Mesenchymal stem cell (in vitro differentiated cells and primary cell): Measurements from ENCODE around the gene SREK1.

Experiments used
- DNase-seq: peaks from one replicate; pipeline ENCODE4 v3.0.0-alpha.2; 2013
- H2AFZ ChIP-seq: one replicate; pipeline ENCODE4 v1.6.1; 2013; ENCODE audit warnings: low read depth, mild to moderate bottlenecking, control low read depth, inconsistent platforms, low read length, moderate library complexity
- H2AK5ac ChIP-seq: 2 replicates; pipeline ENCODE4 v1.6.1; 2013; ENCODE audit warnings: low read length, moderate library complexity, mild to moderate bottlenecking, inconsistent platforms; ENCODE audit not compliant: severe bottlenecking
- H2BK120ac ChIP-seq: one replicate; pipeline ENCODE4 v1.6.1; 2013; ENCODE audit warnings: low read depth, mild to moderate bottlenecking, inconsistent platforms, low read length, moderate library complexity
- H2BK12ac ChIP-seq, 2 experiments: one replicate each; pipeline ENCODE4 v1.6.1; 2013; ENCODE audit warnings: inconsistent platforms in 2 of 2, low read length in 2 of 2, mild to moderate bottlenecking in 2 of 2, moderate library complexity in 2 of 2, control low read depth in 1 of 2
- H2BK15ac ChIP-seq: one replicate; pipeline ENCODE4 v1.6.1; 2013; ENCODE audit warnings: mild to moderate bottlenecking, low read depth, inconsistent platforms; ENCODE audit not compliant: poor library complexity, severe bottlenecking
- H2BK5ac ChIP-seq: 2 replicates; pipeline ENCODE4 v1.6.1; 2013; ENCODE audit warnings: low read depth, mild to moderate bottlenecking, low read length, control low read depth, inconsistent platforms; ENCODE audit not compliant: poor library complexity, severe bottlenecking
- H3K14ac ChIP-seq, 2 experiments: one replicate each; pipeline ENCODE4 v1.6.1; 2013; ENCODE audit warnings: inconsistent platforms in 2 of 2, low read length in 2 of 2, control low read depth in 1 of 2, mild to moderate bottlenecking in 1 of 2, moderate library complexity in 1 of 2
- H3K18ac ChIP-seq, 2 experiments: one replicate each; pipeline ENCODE4 v1.6.1; 2013; ENCODE audit warnings: inconsistent platforms in 2 of 2, low read length in 2 of 2, control low read depth in 1 of 2, low read depth in 1 of 2, mild to moderate bottlenecking in 1 of 2
- H3K23ac ChIP-seq, 2 experiments: one replicate each; pipeline ENCODE4 v1.6.1; 2013; ENCODE audit warnings: inconsistent platforms in 2 of 2, low read length in 2 of 2, mild to moderate bottlenecking in 2 of 2, moderate library complexity in 2 of 2, control low read depth in 1 of 2
- H3K27ac ChIP-seq: 2 replicates; pipeline ENCODE4 v1.5.1; 2013; ENCODE audit warnings: mild to moderate bottlenecking, moderate library complexity, low read length, control low read depth, inconsistent platforms; ENCODE audit not compliant: poor library complexity, severe bottlenecking
- H3K27me3 ChIP-seq, 2 experiments: 2 replicates each; pipeline versions ENCODE4 v1.6.1 to v1.7.0; 2013; ENCODE audit warnings: low read length in 2 of 2, mild to moderate bottlenecking in 2 of 2, moderate library complexity in 2 of 2, control low read depth in 1 of 2, inconsistent platforms in 1 of 2; ENCODE audit not compliant: control insufficient read depth in 1 of 2, insufficient read depth in 1 of 2
- H3K36me3 ChIP-seq, 2 experiments: 2 replicates each; pipeline versions ENCODE4 v1.6.1 to v1.7.0; 2013; ENCODE audit warnings: low read length in 2 of 2, control low read depth in 1 of 2, inconsistent platforms in 1 of 2, low read depth in 1 of 2, mild to moderate bottlenecking in 1 of 2; ENCODE audit not compliant: insufficient read depth in 2 of 2, control insufficient read depth in 1 of 2
- H3K4ac ChIP-seq, 2 experiments: one replicate each; pipeline ENCODE4 v1.6.1; 2013; ENCODE audit warnings: inconsistent platforms in 2 of 2, low read length in 2 of 2, mild to moderate bottlenecking in 2 of 2, moderate library complexity in 2 of 2, control low read depth in 1 of 2, low read depth in 1 of 2
- H3K4me1 ChIP-seq: 2 replicates; pipeline ENCODE4 v1.6.1; 2013; ENCODE audit warnings: low read depth, low read length, control low read depth; ENCODE audit not compliant: control insufficient read depth, insufficient read depth
- H3K4me2 ChIP-seq: 2 replicates; pipeline ENCODE4 v1.6.1; 2013; ENCODE audit warnings: low read length, mild to moderate bottlenecking, inconsistent platforms; ENCODE audit not compliant: poor library complexity, severe bottlenecking
- H3K4me3 ChIP-seq, 2 experiments: 2 replicates each; pipeline versions ENCODE4 v1.5.1 to v1.7.0; 2013; ENCODE audit warnings: low read length in 2 of 2, mild to moderate bottlenecking in 2 of 2, control low read depth in 1 of 2, low read depth in 1 of 2; ENCODE audit not compliant: insufficient read depth in 1 of 2
- H3K79me1 ChIP-seq: replicated peaks from 2 replicates; pipeline ENCODE4 v1.6.1; 2013; ENCODE audit warnings: mild to moderate bottlenecking, control low read depth, low read length, inconsistent platforms; ENCODE audit not compliant: poor library complexity, severe bottlenecking
- H3K9ac ChIP-seq: 2 replicates; pipeline ENCODE4 v1.7.0; 2013; ENCODE audit warnings: mild to moderate bottlenecking, low read length, moderate library complexity
- H3K9me3 ChIP-seq: 2 replicates; pipeline ENCODE4 v1.7.0; 2013; ENCODE audit warnings: mild to moderate bottlenecking, low read length; ENCODE audit not compliant: control insufficient read depth
- H4K8ac ChIP-seq: one replicate; pipeline ENCODE4 v1.6.1; 2013; ENCODE audit warnings: inconsistent platforms, mild to moderate bottlenecking, low read length, moderate library complexity
- H4K91ac ChIP-seq: one replicate; pipeline ENCODE4 v1.6.1; 2013; ENCODE audit warnings: mild to moderate bottlenecking, low read length, inconsistent platforms
- WGBS: methylation state at CpG from one replicate; pipeline ENCODE4 v1.1.7; 2013; ENCODE audit warnings: mixed read lengths; 5-methylcytosine and 5-hydroxymethylcytosine counted together

Gene SREK1

GRCh38 chr5:66179297-66180051, 35.4 kb downstream of the SREK1 start:
- no peak overlapping the region for H3K14ac ChIP-seq
- H2AK5ac ChIP-seq, result no peak overlapping the region
- no peak overlapping the region for H3K18ac ChIP-seq
- no peak overlapping the region for H4K8ac ChIP-seq
- peaks cover 3% of the 10 kb centered on the region for H3K79me1 ChIP-seq
- no peak overlapping the region for H2BK15ac ChIP-seq
- no peak overlapping the region for H3K4ac ChIP-seq
- no peak overlapping the region for H3K4me2 ChIP-seq
- 80% methylated on average over 1 of the region's 1 CpG for WGBS
- no peak overlapping the region for H3K27ac ChIP-seq
- H3K4me1 ChIP-seq, result no peaks in the 10 kb centered on the region
- no peaks in the 10 kb centered on the region for H3K9me3 ChIP-seq
- no peak overlapping the region for H3K23ac ChIP-seq
- H3K4me3 ChIP-seq, result no peak overlapping the region
- peaks cover 3 to 92% of the 10 kb centered on the region in 2 experiments for H3K36me3 ChIP-seq
- no peaks in the 10 kb centered on the region for H3K27me3 ChIP-seq
- H3K9ac ChIP-seq, result no peak overlapping the region
- H4K91ac ChIP-seq, result no peak overlapping the region
- DNase-seq, result no peak
- H2AFZ ChIP-seq, result no peak overlapping the region
- H2BK12ac ChIP-seq, result no peak overlapping the region
- no peak overlapping the region for H2BK5ac ChIP-seq
- H2BK120ac ChIP-seq, result no peak overlapping the region

GRCh38 chr5:66180282-66181155, 36.4 kb downstream of the SREK1 start:
- Histone ChIP-seq H4K91ac (no peak overlapping the region), H3K79me1 (peaks cover 3% of the 10 kb centered on the region), H2BK5ac (no peak overlapping the region), H2AK5ac (no peak overlapping the region), H3K9me3 (no peaks in the 10 kb centered on the region), H3K18ac (no peak overlapping the region), H3K9ac (no peak overlapping the region), H3K4ac (no peak overlapping the region), H3K23ac (no peak overlapping the region), H2BK120ac (no peak overlapping the region), H3K27ac (no peak overlapping the region), H4K8ac (no peak overlapping the region), H3K27me3 (no peaks in the 10 kb centered on the region), H3K14ac (no peak overlapping the region), H3K4me1 (no peaks in the 10 kb centered on the region), H3K4me3 (no peak overlapping the region), H2AFZ (no peak overlapping the region), H2BK15ac (no peak overlapping the region), H3K4me2 (no peak overlapping the region), H2BK12ac (no peak overlapping the region), H3K36me3 (peaks cover 3 to 85% of the 10 kb centered on the region in 2 experiments)
- DNase-seq, result no peak
- 97% methylated on average over 3 of the region's 3 CpGs for WGBS

- H2BK12ac ChIP-seq, result no peak overlapping the region
- H3K23ac ChIP-seq, result no peak overlapping the region
- H2BK15ac ChIP-seq, result no peak overlapping the region
- no peaks in the 10 kb centered on the region for H3K9me3 ChIP-seq
- WGBS, result 96% methylated on average over 3 of the region's 3 CpGs
- no peak overlapping the region for H3K4me2 ChIP-seq
- no peak overlapping the region for H2BK120ac ChIP-seq
- no peak overlapping the region for H3K9ac ChIP-seq
- no peak overlapping the region for H4K8ac ChIP-seq
- H3K27me3 ChIP-seq, result no peaks in the 10 kb centered on the region
- H2AFZ ChIP-seq, result no peak overlapping the region
- H2AK5ac ChIP-seq, result no peak overlapping the region
- H2BK5ac ChIP-seq, result no peak overlapping the region
- no peak overlapping the region for H3K14ac ChIP-seq
- H3K18ac ChIP-seq, result no peak overlapping the region
- DNase-seq, result no peak
- H3K27ac ChIP-seq, result no peak overlapping the region
- H3K4me1 ChIP-seq, result no peaks in the 10 kb centered on the region
- no peak overlapping the region for H3K4me3 ChIP-seq
- no peaks in the 10 kb centered on the region for H3K79me1 ChIP-seq
- no peak overlapping the region for H3K4ac ChIP-seq
- H3K36me3 ChIP-seq, result peaks cover 3 to 29% of the 10 kb centered on the region in 2 experiments
- H4K91ac ChIP-seq, result no peak overlapping the region
Measured at GRCh38 chr5:66186108-66186507, 42.0 kb downstream of the SREK1 start.

GRCh38 chr5:66193419-66193818, 49.3 kb downstream of the SREK1 start:
- Histone ChIP-seq H3K14ac (no peak overlapping the region), H4K8ac (no peak overlapping the region), H3K9me3 (no peaks in the 10 kb centered on the region), H2BK12ac (no peak overlapping the region), H2BK15ac (no peak overlapping the region), H2AK5ac (no peak overlapping the region), H3K27ac (no peak overlapping the region), H3K4ac (no peak overlapping the region), H4K91ac (no peak overlapping the region), H3K79me1 (no peaks in the 10 kb centered on the region), H3K9ac (no peak overlapping the region), H3K36me3 (no peaks in the 10 kb centered on the region), H3K23ac (no peak overlapping the region), H3K18ac (no peak overlapping the region), H2BK120ac (no peak overlapping the region), H3K27me3 (no peaks in the 10 kb centered on the region), H2AFZ (no peak overlapping the region), H3K4me2 (no peak overlapping the region), H3K4me3 (no peak overlapping the region), H2BK5ac (no peak overlapping the region), H3K4me1 (peaks cover 2% of the 10 kb centered on the region)
- no peak for DNase-seq
